Medulla oblongata (tissue), 1 donor: Measurements from ENCODE around the gene SHANK1.
"Not testable (repeated sequence)": the region's sequence is repeated elsewhere in the genome, so short reads cannot be mapped to it uniquely, and the experiment has no call there.

ENCODE experiments used
- DNase-seq: peaks from one replicate; pipeline ENCODE4 v3.0.0-alpha.2; 2015; ENCODE audit errors: extremely low spot score

SHANK1 gene

GRCh38 chr19:50719566-50719965, at the start of gene SHANK1:
TSS of gene SHANK1 (minus strand) at chr19:50719802. CDS start at chr19:50716919, 2,883 bp downstream.
- no peak for DNase-seq

DNA sequence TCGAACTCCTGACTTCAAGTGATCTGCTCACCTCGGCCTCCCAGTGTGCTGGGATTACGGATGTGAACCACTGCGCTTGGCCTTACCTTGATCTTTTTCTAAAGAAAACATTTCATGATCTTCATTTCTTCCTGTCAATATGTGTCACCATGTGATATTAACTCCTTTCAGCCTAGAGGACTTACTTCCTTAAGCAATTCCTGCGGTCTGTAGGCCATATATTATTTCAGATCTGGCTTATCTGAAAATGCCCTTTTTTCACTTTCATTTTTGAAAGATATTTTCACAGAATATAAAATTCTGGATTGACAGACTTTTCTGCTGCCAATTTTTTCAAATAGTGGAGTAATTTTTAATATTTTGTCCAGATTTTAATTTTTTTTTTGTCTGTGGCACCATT, 48.7 kb upstream of the SHANK1 start:
- no peak for DNase-seq

GRCh38 chr19:50767263-50767662, 47.7 kb upstream of the SHANK1 start:
- DNase-seq, result not testable (repeated sequence)

- not testable (repeated sequence) for DNase-seq
Observed at GRCh38 chr19:50766746-50767145, 47.1 kb upstream of the SHANK1 start.

- DNase-seq, result no peak
Observed at GRCh38 chr19:50764409-50764808, 44.8 kb upstream of the SHANK1 start.

DNA sequence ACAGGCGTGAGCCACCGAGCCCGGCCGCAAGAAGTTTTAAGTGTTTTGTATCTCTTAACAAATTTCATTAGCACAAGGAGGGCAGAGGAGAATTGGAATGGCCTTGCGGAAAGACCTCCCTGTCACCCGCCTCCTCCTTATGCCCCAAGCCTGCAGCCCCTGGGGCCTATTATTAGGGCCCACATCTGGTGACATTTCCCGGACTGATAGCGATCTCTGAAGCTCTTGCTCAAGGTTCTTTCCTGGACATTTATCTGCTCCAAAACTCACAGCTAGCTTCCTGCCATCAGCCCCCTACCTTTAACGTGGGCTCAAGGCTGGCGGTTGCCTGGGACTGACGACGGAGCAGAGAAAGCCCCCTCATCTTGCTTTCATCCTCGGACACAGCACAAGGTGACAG, 43.9 kb upstream of the SHANK1 start:
- not testable (repeated sequence) for DNase-seq

GRCh38 chr19:50761501-50761900, 41.9 kb upstream of the SHANK1 start:
- DNase-seq, result not testable (repeated sequence)

- no peak for DNase-seq
Observed at GRCh38 chr19:50759886-50760285, 40.3 kb upstream of the SHANK1 start.

GRCh38 chr19:50759076-50759475, 39.5 kb upstream of the SHANK1 start:
- not testable (repeated sequence) for DNase-seq

DNA sequence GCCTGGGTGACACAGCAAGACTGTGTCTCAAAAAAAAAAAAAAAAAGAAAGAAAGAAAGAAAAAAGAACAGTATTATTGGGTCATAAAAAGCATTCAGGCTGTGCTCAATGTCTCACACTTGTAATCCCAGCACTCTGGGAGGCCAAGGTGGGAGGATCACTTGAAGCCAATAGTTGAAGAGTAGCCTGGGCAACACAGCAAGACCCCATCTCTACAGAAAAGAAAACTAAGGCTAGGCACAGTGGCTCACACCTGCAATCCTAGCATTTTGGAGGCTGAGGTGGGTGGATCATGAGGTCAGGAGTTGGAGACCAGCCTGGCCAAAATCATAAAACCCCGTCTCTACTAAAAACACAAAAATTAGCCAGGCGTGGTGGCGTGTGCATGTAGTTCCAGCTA, 38.0 kb upstream of the SHANK1 start:
- not testable (repeated sequence) for DNase-seq

DNA sequence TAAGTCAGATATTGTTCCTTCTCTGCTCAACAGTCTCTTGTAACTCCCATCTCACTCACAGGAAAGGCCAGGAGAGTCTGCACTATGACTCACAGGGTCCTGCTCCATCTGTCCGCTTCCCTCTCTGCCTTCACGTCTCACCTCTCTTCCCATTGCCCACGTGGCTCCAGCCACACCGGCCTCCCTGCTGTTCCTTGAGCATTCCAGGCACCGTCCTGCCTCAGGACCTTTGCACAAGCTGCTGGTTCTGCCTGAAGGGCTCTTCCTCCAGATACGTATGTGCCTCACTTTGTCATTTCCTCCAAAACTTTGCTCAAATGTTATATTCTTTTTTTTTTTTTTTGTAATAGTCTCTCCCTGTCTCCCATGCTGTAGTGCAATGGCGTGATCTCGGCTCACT, 36.6 kb upstream of the SHANK1 start:
- not testable (repeated sequence) for DNase-seq

- DNase-seq, result no peak
Observed at GRCh38 chr19:50753879-50754278, 34.3 kb upstream of the SHANK1 start.

DNA sequence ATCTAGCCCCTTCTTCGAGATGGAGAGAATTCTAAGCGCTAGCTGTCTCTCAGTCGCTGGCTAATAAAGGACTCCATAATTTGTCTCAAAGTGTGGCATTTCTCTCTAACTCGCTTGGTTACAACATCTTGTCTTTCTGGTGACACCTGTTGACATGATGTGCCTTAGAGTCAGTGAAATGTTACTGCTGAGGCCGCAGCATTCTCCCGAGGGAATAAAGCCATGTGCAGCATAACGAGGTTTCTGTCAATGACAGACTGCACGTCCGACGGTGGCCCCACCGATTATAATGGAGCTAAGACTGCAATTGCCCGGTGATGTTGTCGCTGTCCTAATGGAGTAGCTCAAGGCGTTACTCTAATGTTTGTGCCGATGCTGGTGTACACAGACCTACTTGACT, 30.4 kb upstream of the SHANK1 start:
- DNase-seq, result no peak

DNA sequence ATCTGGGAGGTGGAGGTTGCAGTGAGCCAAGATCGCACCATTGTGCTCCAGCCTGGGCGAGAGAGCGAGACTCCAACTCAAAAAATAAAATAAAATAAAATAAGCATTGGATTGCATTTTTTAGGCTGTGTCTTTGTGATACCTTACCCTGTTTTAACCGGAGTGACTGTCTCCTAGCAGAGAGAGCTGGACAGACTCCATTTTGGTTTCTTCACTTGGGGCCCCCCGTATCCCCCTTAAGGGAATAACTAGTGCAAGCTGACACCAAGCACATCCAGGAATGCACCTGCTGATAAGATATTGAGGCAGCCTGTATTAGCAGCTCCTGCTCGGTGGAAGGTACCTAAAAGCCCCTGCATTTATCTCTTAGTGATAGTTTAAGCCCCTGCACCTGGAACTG, 29.9 kb upstream of the SHANK1 start:
- DNase-seq, result no peak

DNA sequence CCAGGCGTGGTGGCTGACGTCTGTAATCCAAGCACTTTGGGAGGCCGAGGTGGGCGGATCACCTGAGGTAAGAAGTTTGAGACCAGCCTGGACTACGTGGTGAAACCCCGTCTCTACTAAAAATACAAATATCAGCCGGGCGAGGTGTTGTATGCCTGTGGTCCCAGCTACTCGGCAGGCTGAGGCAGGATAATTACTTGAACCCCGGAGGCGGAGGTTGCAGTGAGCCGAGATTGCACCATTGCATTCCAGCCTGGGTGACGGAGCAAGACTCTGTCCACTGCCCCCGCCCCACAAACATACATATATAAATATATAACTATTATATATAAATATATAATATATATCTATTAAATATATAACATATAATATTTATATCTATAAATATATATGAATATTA, 27.5 kb upstream of the SHANK1 start:
- not testable (repeated sequence) for DNase-seq

GRCh38 chr19:50745221-50745620, 25.6 kb upstream of the SHANK1 start:
- DNase-seq, result no peak

DNA sequence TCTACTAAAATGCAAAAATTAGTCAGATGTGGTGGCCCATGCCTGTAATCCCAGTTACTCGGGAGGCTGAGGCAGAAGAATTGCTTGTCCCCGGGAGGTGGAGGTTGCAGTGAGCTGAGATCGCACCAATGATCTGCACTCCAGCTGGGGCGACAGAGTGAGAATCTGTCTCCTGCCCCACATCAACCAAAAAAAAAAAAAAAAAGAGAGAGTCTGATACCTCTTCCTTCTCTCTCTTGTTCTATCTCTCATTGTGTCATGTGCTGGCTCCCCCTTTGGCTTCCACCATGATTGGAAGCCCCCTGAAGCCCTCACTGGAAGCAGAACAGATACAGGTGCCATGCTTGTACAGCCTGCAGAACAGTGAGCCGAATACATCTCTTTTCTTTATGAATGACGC, 23.9 kb upstream of the SHANK1 start:
- no peak for DNase-seq

- no peak for DNase-seq
Observed at GRCh38 chr19:50741179-50741933, 21.8 kb upstream of the SHANK1 start.

GRCh38 chr19:50739914-50740426, 20.4 kb upstream of the SHANK1 start:
- no peak for DNase-seq

GRCh38 chr19:50739132-50739913, 19.7 kb upstream of the SHANK1 start:
- DNase-seq, result no peak

DNA sequence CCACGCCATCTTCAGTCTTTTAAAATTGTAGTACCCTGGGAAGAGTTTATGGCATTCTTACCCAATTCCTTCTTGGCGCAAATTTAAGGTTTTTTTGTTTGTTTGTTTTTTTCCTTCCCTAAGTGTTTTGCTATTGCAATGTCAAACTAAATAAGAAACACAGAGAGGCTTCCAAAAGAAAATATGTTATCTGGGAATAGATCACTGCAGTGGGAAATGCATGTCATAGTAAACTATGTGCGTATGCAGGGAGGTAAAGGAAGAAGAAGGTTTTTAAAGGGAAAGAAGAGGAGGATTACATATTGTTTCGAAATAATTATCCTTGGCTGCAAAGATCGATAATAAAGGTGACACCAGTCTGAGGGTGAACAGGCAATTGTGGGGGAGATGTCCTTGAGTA, 16.7 kb upstream of the SHANK1 start:
- DNase-seq, result no peak

- DNase-seq, result no peak
Observed at GRCh38 chr19:50735869-50736268, 16.3 kb upstream of the SHANK1 start.

DNA sequence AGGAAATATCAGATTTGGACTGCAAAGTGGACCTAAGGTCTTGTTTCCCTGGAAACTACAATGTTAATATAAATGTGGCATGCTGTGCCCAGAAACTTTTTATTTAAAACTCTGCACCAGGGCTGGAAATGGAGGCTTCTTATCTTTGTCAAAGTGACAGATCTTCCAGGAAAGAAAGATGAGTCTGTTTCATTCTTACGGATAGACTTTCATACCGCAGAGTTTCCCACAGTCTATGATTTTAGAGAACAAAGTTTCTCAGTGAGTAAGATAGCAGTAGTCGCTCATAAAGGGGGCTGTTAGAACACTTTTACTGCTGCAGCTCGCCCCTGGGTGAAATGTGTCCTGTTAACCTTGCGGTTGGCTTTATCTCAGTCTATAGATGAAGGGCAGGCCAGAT, 10.3 kb upstream of the SHANK1 start:
- no peak for DNase-seq
